PC-3 (cell line): ENCODE results near the gene PCBP3.
"Not testable (repeated sequence)": the region's sequence is repeated elsewhere in the genome, so short reads cannot be mapped to it uniquely, and the experiment has no call there.

Experiments used
- CTCF ChIP-seq: fragments of 300-600 bp; sonication (generic); conservative IDR thresholded peaks from 2 replicates; pipeline ENCODE4 v1.5.1; 2017; ENCODE audit warnings: antibody characterized with exemption, low read depth, mild to moderate bottlenecking, low read length
- EZH2 ChIP-seq: fragments of 300-600 bp; sonication (generic); IDR thresholded peaks from one replicate; pipeline ENCODE4 v1.6.1; 2017; ENCODE audit warnings: antibody characterized with exemption, mild to moderate bottlenecking, low read length; ENCODE audit not compliant: unreplicated experiment
- EZH2phosphoT487 ChIP-seq: fragments of 300-600 bp; sonication (generic); IDR thresholded peaks from 2 replicates; pipeline ENCODE4 v1.6.1; 2018; ENCODE audit warnings: mild to moderate bottlenecking, antibody characterized with exemption, low read length, borderline replicate concordance

- not testable (repeated sequence) for TF ChIP-seq CTCF, EZH2phosphoT487, EZH2
These were observed 332.3 kb downstream of the PCBP3 start for GRCh38 chr21:45975667-45976409.
